22Rv1 (cell line): ENCODE data around the gene COG6.

Experiments used
- H3K27ac ChIP-seq: fragments of 450-650 bp; 2 replicates; pipeline ENCODE4 v1.5.1; 2017
- CTCF ChIP-seq: fragments of 450-650 bp; IDR thresholded peaks from 2 replicates; pipeline ENCODE4 v1.5.1; 2017; ENCODE audit warnings: mild to moderate bottlenecking
- ZFX ChIP-seq: fragments of 450-650 bp; IDR thresholded peaks from 2 replicates; pipeline ENCODE4 v1.6.1; 2017; ENCODE audit warnings: antibody characterized with exemption, borderline replicate concordance

The COG6 gene

GRCh38 chr13:39740761-39741160 is 85.3 kb downstream of the COG6 start:
- no peak overlapping the region for H3K27ac ChIP-seq
- TF ChIP-seq ZFX = no peak
- TF ChIP-seq CTCF = no peak

DNA sequence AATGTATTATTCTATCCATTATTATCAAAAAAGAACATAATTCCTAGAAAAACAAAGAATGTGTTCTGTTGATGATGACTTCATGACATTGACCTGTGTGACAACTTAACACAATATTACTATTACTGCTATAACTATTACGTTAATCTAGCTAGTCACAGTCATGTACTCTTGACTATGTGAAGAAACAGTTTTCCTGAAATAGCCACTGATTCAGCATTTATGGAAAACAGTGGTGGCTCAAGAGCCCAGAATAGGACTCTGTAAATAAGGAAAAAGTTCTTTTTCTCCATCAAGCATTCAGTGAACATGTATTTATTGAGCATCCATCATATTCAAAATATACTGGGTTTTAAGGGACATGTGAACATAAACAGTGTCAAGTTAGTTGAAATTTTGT is 93.5 kb downstream of the COG6 start:
- no peak overlapping the region for H3K27ac ChIP-seq
- TF ChIP-seq CTCF = no peak
- TF ChIP-seq ZFX = no peak

DNA sequence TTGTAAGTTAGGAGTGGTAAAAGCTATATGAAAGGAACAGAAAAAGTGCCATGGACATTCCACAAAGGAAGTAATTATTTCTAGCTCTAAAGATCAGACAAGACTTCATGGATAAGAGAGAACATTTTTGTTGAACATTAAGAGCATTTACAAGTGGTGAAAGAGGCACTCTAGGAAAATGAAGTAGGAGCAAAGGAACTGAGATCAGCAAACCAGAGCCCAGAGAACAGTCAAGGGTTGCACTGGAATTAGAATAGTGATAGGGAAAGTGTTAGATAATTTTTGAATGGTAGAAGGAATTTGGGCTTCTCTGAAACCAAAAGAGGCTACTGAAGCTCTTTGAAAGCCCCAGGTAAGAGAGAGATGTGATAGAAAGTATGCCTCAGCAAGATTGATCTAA is 94.1 kb downstream of the COG6 start:
- TF ChIP-seq CTCF (no peak), ZFX (no peak)
- no peak overlapping the region for H3K27ac ChIP-seq

- no peak for TF ChIP-seq ZFX
- TF ChIP-seq CTCF = no peak
- no peak overlapping the region for H3K27ac ChIP-seq
These were observed 96.3 kb downstream of the COG6 start for GRCh38 chr13:39751805-39752204.

GRCh38 chr13:39760521-39760920 is 105.1 kb downstream of the COG6 start:
- TF ChIP-seq CTCF (no peak), ZFX (no peak)

GRCh38 chr13:39765801-39766463 is 110.5 kb downstream of the COG6 start:
- H3K27ac ChIP-seq = no peak overlapping the region
- TF ChIP-seq CTCF = peak; percentile 63
- TF ChIP-seq ZFX = no peak

More at GRCh38 chr13:39760521-39760920, 105.1 kb downstream of the COG6 start:
- no peak overlapping the region for H3K27ac ChIP-seq

GRCh38 chr13:39766464-39767158 is 111.1 kb downstream of the COG6 start:
- no peak for TF ChIP-seq CTCF
- TF ChIP-seq ZFX = no peak
- H3K27ac ChIP-seq = no peak overlapping the region
